ENCODE results near the gene MMP21.

The MMP21 gene

DNA sequence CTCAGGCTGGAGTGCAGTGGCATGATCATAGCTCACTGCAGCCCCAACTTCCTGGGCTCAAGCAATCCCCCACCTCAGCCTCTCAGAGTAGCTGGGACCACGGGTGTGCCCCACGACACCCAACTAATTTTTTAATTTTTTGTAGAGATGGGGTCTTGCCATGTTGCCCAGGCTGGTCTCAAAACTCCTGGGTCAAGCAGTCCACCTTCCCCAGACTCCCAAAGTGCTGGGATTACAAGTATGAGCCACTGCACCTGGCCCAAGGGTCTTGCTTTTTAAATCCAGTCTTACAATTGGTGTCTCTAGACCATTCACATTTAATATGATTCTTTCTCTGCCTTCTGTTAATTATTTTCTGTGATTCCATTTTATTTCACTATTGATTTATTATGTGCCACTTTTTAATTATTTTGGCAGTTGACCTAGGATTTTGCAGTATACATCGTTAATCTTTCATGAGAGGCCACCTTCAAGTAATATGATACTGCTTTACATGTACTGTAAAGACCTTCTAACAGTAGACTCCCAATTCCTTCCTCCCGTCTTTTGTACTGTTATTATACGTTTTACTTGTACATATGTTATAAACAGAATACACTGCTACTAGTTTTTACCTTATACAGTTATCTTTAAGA, 18.7 kb downstream of the MMP21 start:
- no peak overlapping the region for H3K4me2 ChIP-seq (ENCODE audit: low read length)
- H3K4me3 ChIP-seq (ENCODE audit: low read length), result no peak overlapping the region
- no peak overlapping the region for H3K9ac ChIP-seq (ENCODE audit: low read depth, low read length)
- H3K36me3 ChIP-seq (ENCODE audit: insufficient read depth, low read length), result peaks cover 79% of the 10 kb centered on the region
- H3K4me1 ChIP-seq (ENCODE audit: control insufficient read depth, insufficient read depth, low read length), result no peaks in the 10 kb centered on the region
- H3K27me3 ChIP-seq (ENCODE audit: control insufficient read depth, insufficient read depth, low read length), result no peaks in the 10 kb centered on the region
- H3K9me3 ChIP-seq (replicated peaks; ENCODE audit: low read length), result no peaks in the 10 kb centered on the region

DNA sequence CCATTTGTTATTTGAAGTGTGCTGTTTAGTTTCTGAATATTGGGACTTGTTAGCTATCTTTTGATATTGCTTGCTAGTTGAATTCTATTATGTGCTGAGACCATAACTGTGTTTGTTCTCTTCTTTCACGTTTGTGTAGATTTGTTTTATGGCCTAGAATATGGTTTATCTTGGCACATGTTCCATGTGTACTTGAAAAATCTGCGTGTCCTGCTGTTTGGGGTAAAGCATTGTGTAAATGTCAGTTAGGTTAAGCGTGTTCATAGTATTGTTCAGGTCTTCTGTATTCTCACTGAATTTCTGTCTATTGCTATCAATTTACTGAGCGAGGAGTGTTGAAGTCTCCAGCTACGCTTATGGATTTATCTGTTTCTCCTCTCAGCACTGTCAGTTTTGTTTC, 19.4 kb downstream of the MMP21 start:
- H3K4me3 ChIP-seq (ENCODE audit: low read length), result no peak overlapping the region
- no peak overlapping the region for H3K9ac ChIP-seq (ENCODE audit: low read depth, low read length)

DNA sequence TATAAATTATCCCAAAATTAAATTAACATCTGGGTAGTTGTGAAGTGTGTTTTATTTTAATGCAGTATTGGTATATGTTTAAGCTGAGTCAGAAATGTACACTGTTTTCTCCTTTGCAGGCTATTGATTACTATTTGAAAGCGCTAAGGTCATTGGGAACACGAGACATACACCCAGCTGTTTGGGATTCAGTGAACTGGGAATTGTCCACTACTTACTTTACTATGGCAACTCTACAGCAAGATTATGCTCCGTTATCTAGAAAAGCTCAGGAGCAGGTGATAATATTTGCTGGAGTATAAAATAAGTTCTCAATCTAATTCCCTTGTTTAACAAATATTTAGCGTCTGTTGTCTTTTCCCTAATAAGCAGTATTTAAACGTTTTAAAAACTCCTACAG, 28.2 kb downstream of the MMP21 start:
- no peaks in the 10 kb centered on the region for H3K9me3 ChIP-seq (replicated peaks; ENCODE audit: low read length)
- no peaks in the 10 kb centered on the region for H3K4me1 ChIP-seq (ENCODE audit: control insufficient read depth, insufficient read depth, low read length)
- H3K4me2 ChIP-seq (ENCODE audit: low read length), result no peak overlapping the region
- H3K4me3 ChIP-seq (ENCODE audit: low read length), result no peak overlapping the region
- H3K27me3 ChIP-seq (ENCODE audit: control insufficient read depth, insufficient read depth, low read length), result no peaks in the 10 kb centered on the region
- peaks cover 85% of the 10 kb centered on the region for H3K36me3 ChIP-seq (ENCODE audit: insufficient read depth, low read length)
- no peak overlapping the region for H3K9ac ChIP-seq (ENCODE audit: low read depth, low read length)

More for the DNA sequence above, 19.4 kb downstream of the MMP21 start:
- Histone ChIP-seq H3K27me3 (ENCODE audit: control insufficient read depth, insufficient read depth, low read length) (no peaks in the 10 kb centered on the region), H3K4me1 (ENCODE audit: control insufficient read depth, insufficient read depth, low read length) (no peaks in the 10 kb centered on the region), H3K4me2 (ENCODE audit: low read length) (no peak overlapping the region), H3K9me3 (replicated peaks; ENCODE audit: low read length) (no peaks in the 10 kb centered on the region), H3K36me3 (ENCODE audit: insufficient read depth, low read length) (peaks cover 78% of the 10 kb centered on the region)

DNA sequence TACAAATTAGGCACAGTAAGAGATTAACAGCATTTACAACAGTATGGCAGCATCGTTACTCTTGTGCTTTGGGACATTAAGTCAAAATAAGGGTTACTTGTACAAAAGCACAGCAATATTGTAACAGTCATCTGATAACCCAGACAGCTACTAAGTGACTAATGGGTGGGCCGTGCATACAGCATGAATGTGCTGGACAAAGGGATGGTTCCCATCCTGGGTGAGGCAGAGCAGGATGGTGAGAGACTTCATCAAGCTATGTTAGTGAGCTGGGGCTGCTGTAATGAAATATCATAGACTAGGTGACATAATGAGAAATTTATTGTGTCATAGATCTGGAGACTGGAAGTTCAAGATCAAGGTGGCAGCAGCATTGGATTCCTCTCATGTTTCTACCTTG, 30.7 kb downstream of the MMP21 start:
- Histone ChIP-seq H3K9me3 (replicated peaks; ENCODE audit: low read length) (no peaks in the 10 kb centered on the region), H3K9ac (ENCODE audit: low read depth, low read length) (no peak overlapping the region), H3K4me3 (ENCODE audit: low read length) (no peak overlapping the region), H3K27me3 (ENCODE audit: control insufficient read depth, insufficient read depth, low read length) (no peaks in the 10 kb centered on the region), H3K4me1 (ENCODE audit: control insufficient read depth, insufficient read depth, low read length) (no peaks in the 10 kb centered on the region), H3K36me3 (ENCODE audit: insufficient read depth, low read length) (peaks cover 85% of the 10 kb centered on the region), H3K4me2 (ENCODE audit: low read length) (no peak overlapping the region)

DNA sequence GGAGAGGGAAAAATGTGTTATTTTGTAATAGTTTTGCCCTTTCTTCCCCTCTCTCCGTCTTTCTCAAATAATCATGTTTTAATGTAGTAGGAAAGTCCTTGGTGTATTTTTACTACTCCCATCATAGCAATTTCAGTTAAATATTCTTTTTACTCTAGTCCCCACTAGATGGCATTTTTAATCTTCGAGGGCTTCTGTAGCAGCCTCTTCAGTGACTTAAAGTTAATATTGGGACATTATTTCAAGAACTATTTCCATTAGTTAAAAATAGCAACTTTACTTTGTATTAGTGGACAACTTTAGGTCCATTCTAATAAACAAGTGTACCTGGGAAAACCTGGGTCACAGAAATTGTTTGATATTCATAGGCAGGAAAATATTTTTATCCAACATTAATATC, 33.2 kb downstream of the MMP21 start:
- H3K9me3 ChIP-seq (replicated peaks; ENCODE audit: low read length), result no peaks in the 10 kb centered on the region
- no peaks in the 10 kb centered on the region for H3K27me3 ChIP-seq (ENCODE audit: control insufficient read depth, insufficient read depth, low read length)
- H3K4me2 ChIP-seq (ENCODE audit: low read length), result no peak overlapping the region
- no peak overlapping the region for H3K9ac ChIP-seq (ENCODE audit: low read depth, low read length)
- no peak overlapping the region for H3K4me3 ChIP-seq (ENCODE audit: low read length)
- H3K4me1 ChIP-seq (ENCODE audit: control insufficient read depth, insufficient read depth, low read length), result no peaks in the 10 kb centered on the region
- peaks cover 87% of the 10 kb centered on the region for H3K36me3 ChIP-seq (ENCODE audit: insufficient read depth, low read length)

DNA sequence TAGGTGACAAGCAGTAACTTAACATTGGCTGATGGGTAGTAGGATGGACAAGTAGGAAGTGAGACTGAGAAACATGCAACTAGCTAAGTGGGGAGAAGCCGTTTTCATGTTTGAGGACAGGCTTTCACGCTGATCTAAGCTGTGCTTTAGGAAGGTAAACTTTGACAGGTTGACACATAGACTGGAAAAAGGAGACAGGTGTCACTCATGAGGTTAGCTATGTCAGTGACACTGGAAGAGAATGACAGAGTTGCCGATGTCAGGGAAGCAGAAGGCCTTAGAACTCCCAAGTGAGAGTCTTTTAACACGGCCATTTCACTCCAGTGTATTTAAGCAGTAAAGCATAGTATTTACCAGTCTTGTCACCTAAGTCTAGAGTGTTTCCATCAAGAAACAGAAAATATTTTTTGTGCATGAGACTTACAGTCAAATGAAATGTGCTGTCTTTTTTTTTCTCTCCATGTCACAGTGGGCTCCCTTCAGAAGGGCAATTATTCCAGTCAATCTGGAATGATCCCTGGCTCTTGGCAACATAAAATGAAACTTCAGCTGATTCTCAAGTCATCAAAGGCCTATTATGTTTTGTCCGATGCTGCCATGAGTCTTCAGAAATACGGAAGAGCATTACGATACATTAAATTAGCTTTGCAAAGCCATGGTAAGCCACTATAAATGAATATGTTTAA, 35.5 kb downstream of the MMP21 start:
- H3K9me3 ChIP-seq (replicated peaks; ENCODE audit: low read length), result no peaks in the 10 kb centered on the region
- no peaks in the 10 kb centered on the region for H3K27me3 ChIP-seq (ENCODE audit: control insufficient read depth, insufficient read depth, low read length)
- H3K4me2 ChIP-seq (ENCODE audit: low read length), result no peak overlapping the region
- H3K9ac ChIP-seq (ENCODE audit: low read depth, low read length), result no peak overlapping the region
- H3K36me3 ChIP-seq (ENCODE audit: insufficient read depth, low read length), result peaks cover 88% of the 10 kb centered on the region
- no peak overlapping the region for H3K4me3 ChIP-seq (ENCODE audit: low read length)
- H3K4me1 ChIP-seq (ENCODE audit: control insufficient read depth, insufficient read depth, low read length), result no peaks in the 10 kb centered on the region

DNA sequence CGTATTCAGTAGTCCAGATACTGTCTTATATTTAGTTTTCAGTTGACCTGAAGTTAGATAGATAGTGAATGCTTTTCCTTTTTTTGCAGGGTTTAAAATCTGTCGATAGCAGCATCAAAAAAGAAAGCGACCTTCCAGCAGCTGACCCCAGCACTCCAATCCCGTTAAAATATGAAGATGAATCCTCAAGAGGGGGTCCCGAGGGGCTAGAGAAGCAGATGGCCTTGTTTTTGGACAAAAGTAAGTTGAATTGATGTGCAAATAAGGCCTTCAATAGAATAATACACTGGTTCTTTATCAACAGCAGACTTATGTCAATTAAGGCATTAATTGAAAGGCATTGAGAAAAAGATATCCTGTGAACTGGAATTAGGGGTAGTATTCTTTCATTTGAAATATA, 37.4 kb downstream of the MMP21 start:
- Histone ChIP-seq H3K36me3 (ENCODE audit: insufficient read depth, low read length) (peaks cover 90% of the 10 kb centered on the region), H3K4me3 (ENCODE audit: low read length) (no peak overlapping the region), H3K4me1 (ENCODE audit: control insufficient read depth, insufficient read depth, low read length) (no peaks in the 10 kb centered on the region), H3K4me2 (ENCODE audit: low read length) (no peak overlapping the region), H3K27me3 (ENCODE audit: control insufficient read depth, insufficient read depth, low read length) (no peaks in the 10 kb centered on the region), H3K9me3 (replicated peaks; ENCODE audit: low read length) (no peaks in the 10 kb centered on the region), H3K9ac (ENCODE audit: low read depth, low read length) (no peak overlapping the region)

DNA sequence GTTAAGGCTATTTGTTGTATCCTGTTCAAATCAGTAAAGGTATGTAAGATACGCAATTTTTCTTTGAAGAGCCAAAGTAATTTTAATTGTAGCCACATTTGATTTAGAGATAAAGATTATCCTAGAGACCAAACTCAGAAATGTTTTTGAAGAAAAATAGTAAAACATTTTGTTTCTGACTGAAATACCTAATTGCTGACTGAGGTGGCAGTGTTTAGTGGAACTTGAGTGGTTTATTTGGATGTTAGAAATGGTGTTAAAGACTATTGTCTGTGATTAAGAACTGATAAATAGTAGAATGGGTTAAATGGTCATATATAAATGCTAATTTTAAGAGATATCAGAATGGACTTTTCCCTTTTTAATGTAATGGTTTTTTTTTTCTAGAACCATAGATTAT, 40.8 kb downstream of the MMP21 start:
- no peak overlapping the region for H3K4me2 ChIP-seq (ENCODE audit: low read length)
- no peaks in the 10 kb centered on the region for H3K27me3 ChIP-seq (ENCODE audit: control insufficient read depth, insufficient read depth, low read length)
- H3K4me3 ChIP-seq (ENCODE audit: low read length), result no peak overlapping the region
- H3K9me3 ChIP-seq (replicated peaks; ENCODE audit: low read length), result no peaks in the 10 kb centered on the region
- H3K36me3 ChIP-seq (ENCODE audit: insufficient read depth, low read length), result peaks cover 95% of the 10 kb centered on the region
- H3K9ac ChIP-seq (ENCODE audit: low read depth, low read length), result no peak overlapping the region
- no peaks in the 10 kb centered on the region for H3K4me1 ChIP-seq (ENCODE audit: control insufficient read depth, insufficient read depth, low read length)

DNA sequence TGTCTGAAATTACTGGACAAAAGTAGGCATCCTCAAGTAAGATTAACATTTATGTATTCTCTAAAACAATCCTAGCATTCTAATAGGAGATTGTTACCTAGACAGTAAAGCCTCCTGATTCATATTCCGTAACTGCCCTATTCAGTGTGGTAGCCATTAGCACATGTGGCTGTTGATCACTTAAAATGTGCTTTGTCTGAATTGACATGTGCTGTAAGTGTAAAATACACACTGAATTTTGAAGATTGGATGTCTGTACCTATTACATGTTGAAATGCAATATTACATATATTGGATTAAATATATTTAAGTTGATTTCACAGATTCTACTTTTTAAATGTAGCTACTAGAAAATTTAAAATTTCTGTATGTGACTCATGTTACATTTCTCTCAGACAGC, 41.5 kb downstream of the MMP21 start:
- Histone ChIP-seq H3K36me3 (ENCODE audit: insufficient read depth, low read length) (peaks cover 95% of the 10 kb centered on the region), H3K9me3 (replicated peaks; ENCODE audit: low read length) (no peaks in the 10 kb centered on the region), H3K4me3 (ENCODE audit: low read length) (no peak overlapping the region), H3K27me3 (ENCODE audit: control insufficient read depth, insufficient read depth, low read length) (no peaks in the 10 kb centered on the region), H3K4me1 (ENCODE audit: control insufficient read depth, insufficient read depth, low read length) (no peaks in the 10 kb centered on the region), H3K4me2 (ENCODE audit: low read length) (no peak overlapping the region), H3K9ac (ENCODE audit: low read depth, low read length) (no peak overlapping the region)

DNA sequence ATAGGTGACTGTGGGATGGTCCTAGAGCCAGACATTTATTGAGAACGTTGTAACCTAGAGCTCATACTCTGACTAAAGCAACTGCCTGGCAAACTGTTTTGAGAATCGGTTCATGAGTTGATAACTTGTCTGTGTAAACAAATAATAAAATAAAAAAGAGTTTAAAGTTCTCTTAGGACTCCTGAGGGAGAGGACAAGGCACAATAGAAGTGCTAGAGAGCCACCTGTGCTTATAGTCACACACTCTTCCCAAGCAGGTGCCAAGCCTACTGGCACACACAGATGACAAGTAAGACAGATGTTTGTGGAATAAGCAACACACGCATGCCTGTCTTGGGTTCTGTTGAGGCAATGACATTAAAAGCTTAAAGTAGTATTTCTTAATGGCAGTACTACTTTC, 48.2 kb downstream of the MMP21 start:
- Histone ChIP-seq H3K4me2 (ENCODE audit: low read length) (no peak overlapping the region), H3K9ac (ENCODE audit: low read depth, low read length) (no peak overlapping the region), H3K27me3 (ENCODE audit: control insufficient read depth, insufficient read depth, low read length) (no peaks in the 10 kb centered on the region), H3K36me3 (ENCODE audit: insufficient read depth, low read length) (peaks cover 91% of the 10 kb centered on the region), H3K4me1 (ENCODE audit: control insufficient read depth, insufficient read depth, low read length) (no peaks in the 10 kb centered on the region), H3K4me3 (ENCODE audit: low read length) (no peak overlapping the region), H3K9me3 (replicated peaks; ENCODE audit: low read length) (no peaks in the 10 kb centered on the region)

DNA sequence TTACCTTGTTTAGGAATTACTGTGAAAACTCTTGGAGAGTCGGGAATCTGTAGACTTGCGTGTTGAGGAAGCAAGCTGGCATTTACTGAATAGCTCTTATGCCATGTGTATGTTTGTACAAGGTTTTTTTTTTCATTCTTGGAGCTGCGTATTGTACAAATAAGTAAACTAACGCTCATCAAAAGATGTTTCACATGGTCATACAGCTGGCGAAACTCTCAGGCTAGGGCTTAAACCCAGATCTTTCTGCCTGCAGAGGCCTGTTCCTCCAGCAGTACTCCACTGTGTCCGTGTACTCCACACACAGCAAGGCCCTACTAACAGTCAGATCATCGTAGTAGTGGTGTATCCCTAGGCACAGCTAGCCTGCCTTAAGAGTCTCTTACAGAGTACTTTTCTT, 48.7 kb downstream of the MMP21 start:
- no peak overlapping the region for H3K9ac ChIP-seq (ENCODE audit: low read depth, low read length)
- H3K4me2 ChIP-seq (ENCODE audit: low read length), result no peak overlapping the region
- H3K27me3 ChIP-seq (ENCODE audit: control insufficient read depth, insufficient read depth, low read length), result no peaks in the 10 kb centered on the region
- H3K4me3 ChIP-seq (ENCODE audit: low read length), result no peak overlapping the region
- H3K4me1 ChIP-seq (ENCODE audit: control insufficient read depth, insufficient read depth, low read length), result no peaks in the 10 kb centered on the region
- peaks cover 91% of the 10 kb centered on the region for H3K36me3 ChIP-seq (ENCODE audit: insufficient read depth, low read length)
- no peaks in the 10 kb centered on the region for H3K9me3 ChIP-seq (replicated peaks; ENCODE audit: low read length)

DNA sequence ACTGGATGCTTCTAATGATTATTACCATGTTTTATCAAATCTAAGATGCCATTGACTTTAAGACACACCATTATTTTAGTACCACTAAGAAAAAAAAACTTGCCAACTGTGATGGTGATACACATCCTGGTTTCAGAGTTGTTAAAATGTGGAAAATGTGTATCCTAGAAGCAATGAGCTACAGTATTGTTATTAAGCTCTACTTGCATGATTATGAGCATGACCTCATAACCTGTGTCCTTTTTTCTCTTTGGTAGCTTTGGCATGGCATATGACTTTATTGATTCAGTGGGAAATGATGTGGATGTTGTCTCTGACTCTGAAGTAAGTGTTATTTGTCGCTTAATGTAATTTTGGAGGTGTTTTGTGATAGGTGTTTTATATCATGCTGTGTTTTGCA, 52.8 kb downstream of the MMP21 start:
- Histone ChIP-seq H3K27me3 (ENCODE audit: control insufficient read depth, insufficient read depth, low read length) (no peaks in the 10 kb centered on the region), H3K4me2 (ENCODE audit: low read length) (no peak overlapping the region), H3K9me3 (replicated peaks; ENCODE audit: low read length) (no peaks in the 10 kb centered on the region), H3K4me3 (ENCODE audit: low read length) (no peak overlapping the region), H3K4me1 (ENCODE audit: control insufficient read depth, insufficient read depth, low read length) (peaks cover 14% of the 10 kb centered on the region), H3K9ac (ENCODE audit: low read depth, low read length) (no peak overlapping the region), H3K36me3 (ENCODE audit: insufficient read depth, low read length) (peaks cover 66% of the 10 kb centered on the region)

Data from skeletal muscle satellite cell (primary cell).